ENCODE data around the gene PKD2. TPM values are rescaled to one million over a fixed set of nuclear protein-coding genes. Genes with fewer than 3 reads are reported as not detected.

The PKD2 gene
- total RNA-seq, 4 donors from 2014 or later, result 30.9 to 50.0 (median 40.7) TPM

GRCh38 chr4:88098993-88099752 lies 91.7 kb downstream of the PKD2 start:
- H3K27ac ChIP-seq, result no peak overlapping the region
- no peaks in the 10 kb centered on the region for H3K36me3 ChIP-seq
- intact Hi-C loops (cut with DNase I), result no loop called here
- no peaks in the 10 kb centered on the region for H3K27me3 ChIP-seq
- no peak for DNase-seq
- WGBS, 2 donors, result 89 to 90% methylated on average over 4 of the region's 4 CpGs
- TF ChIP-seq, protein P1, sequence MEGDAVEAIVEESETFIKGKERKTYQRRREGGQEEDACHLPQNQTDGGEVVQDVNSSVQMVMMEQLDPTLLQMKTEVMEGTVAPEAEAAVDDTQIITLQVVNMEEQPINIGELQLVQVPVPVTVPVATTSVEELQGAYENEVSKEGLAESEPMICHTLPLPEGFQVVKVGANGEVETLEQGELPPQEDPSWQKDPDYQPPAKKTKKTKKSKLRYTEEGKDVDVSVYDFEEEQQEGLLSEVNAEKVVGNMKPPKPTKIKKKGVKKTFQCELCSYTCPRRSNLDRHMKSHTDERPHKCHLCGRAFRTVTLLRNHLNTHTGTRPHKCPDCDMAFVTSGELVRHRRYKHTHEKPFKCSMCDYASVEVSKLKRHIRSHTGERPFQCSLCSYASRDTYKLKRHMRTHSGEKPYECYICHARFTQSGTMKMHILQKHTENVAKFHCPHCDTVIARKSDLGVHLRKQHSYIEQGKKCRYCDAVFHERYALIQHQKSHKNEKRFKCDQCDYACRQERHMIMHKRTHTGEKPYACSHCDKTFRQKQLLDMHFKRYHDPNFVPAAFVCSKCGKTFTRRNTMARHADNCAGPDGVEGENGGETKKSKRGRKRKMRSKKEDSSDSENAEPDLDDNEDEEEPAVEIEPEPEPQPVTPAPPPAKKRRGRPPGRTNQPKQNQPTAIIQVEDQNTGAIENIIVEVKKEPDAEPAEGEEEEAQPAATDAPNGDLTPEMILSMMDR (IDR thresholded peaks at IDR 0.05), result no peak
- TF ChIP-seq POLR2A (IDR thresholded peaks at IDR 0.05), result no peak
- no peaks in the 10 kb centered on the region for H3K9me3 ChIP-seq
- no peaks in the 10 kb centered on the region for H3K4me1 ChIP-seq
- H3K4me3 ChIP-seq (replicated peaks in 1 of 3), result no peak overlapping the region

DNA sequence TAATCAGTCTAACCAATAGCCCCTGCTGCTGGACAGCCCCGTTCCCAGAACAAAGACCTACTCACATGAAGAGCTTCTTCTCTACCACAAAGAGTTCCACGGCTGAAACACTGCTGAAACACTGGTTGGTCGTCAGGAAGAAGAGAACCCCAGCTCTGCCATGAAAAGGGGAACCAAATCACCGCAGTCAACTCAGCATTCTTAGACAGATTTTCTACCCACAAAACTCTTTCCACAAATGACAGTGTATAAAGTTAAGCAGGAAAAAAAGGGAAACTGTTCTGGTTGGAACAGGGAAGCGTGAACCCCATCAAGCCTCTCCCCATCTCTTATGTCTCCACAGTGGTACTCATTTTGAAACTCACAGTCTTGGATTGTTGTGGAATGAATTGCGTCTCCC lies 93.7 kb downstream of the PKD2 start:
- TF ChIP-seq, protein P1 (IDR thresholded peaks at IDR 0.05), result no peak
- TF ChIP-seq POLR2A (IDR thresholded peaks at IDR 0.05), result no peak

DNA sequence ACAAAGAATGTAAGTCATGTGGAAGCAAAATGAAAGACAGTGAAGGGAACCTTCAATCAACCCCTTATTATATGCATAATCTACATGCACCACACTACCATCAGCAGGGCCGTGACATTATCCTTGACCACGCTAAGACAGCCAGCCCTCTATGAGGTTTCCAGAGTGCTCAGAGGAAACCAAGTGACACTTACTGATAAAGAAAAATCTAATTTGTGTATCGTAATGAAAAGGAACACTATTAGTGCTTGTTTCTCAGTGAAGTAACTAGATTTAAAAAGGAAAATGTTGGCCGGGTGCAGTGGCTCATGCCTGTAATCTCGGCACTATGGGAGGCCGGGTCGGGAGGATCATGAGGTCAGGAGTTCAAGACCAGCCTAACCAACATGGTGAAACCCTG lies 94.6 kb downstream of the PKD2 start:
- 91 to 96% methylated on average over 7 of the region's 7 CpGs for WGBS, 2 donors
- no peaks in the 10 kb centered on the region for H3K9me3 ChIP-seq
- H3K4me3 ChIP-seq (replicated peaks in 1 of 3), result no peak overlapping the region
- no peaks in the 10 kb centered on the region for H3K27me3 ChIP-seq
- H3K4me1 ChIP-seq, result no peaks in the 10 kb centered on the region
- H3K27ac ChIP-seq, result no peak overlapping the region
- TF ChIP-seq, protein P1 (IDR thresholded peaks at IDR 0.05), result no peak
- no peak for TF ChIP-seq POLR2A (IDR thresholded peaks at IDR 0.05)
- DNase-seq, result no peak
- no peaks in the 10 kb centered on the region for H3K36me3 ChIP-seq
- intact Hi-C loops (cut with DNase I), result no loop called here

More for the DNA sequence above, 93.7 kb downstream of the PKD2 start:
- Histone ChIP-seq H3K4me1 (no peaks in the 10 kb centered on the region), H3K9me3 (no peaks in the 10 kb centered on the region), H3K4me3 (replicated peaks in 1 of 3) (no peak overlapping the region), H3K36me3 (no peaks in the 10 kb centered on the region), H3K27ac (no peak overlapping the region), H3K27me3 (no peaks in the 10 kb centered on the region)
- intact Hi-C loops (cut with DNase I), result no loop called here
- 84 to 91% methylated on average over 6 of the region's 6 CpGs for WGBS, 2 donors
- no peak for DNase-seq

- H3K36me3 ChIP-seq, result no peaks in the 10 kb centered on the region
- WGBS, 2 donors, result 62 to 65% methylated on average over 4 of the region's 4 CpGs
- H3K9me3 ChIP-seq, result no peaks in the 10 kb centered on the region
- peaks cover 12 to 17% of the 10 kb centered on the region in 2 donors for H3K4me1 ChIP-seq
- no peaks in the 10 kb centered on the region for H3K27me3 ChIP-seq
- no peak overlapping the region for H3K4me3 ChIP-seq (replicated peaks in 1 of 3)
- DNase-seq, result no peak
- intact Hi-C loops (cut with DNase I), result no loop called here
- TF ChIP-seq, protein P1 (IDR thresholded peaks at IDR 0.05), result no peak
- TF ChIP-seq POLR2A (IDR thresholded peaks at IDR 0.05), result no peak
- no peak overlapping the region for H3K27ac ChIP-seq
Measured at GRCh38 chr4:88104902-88105610, 97.6 kb downstream of the PKD2 start.

DNA sequence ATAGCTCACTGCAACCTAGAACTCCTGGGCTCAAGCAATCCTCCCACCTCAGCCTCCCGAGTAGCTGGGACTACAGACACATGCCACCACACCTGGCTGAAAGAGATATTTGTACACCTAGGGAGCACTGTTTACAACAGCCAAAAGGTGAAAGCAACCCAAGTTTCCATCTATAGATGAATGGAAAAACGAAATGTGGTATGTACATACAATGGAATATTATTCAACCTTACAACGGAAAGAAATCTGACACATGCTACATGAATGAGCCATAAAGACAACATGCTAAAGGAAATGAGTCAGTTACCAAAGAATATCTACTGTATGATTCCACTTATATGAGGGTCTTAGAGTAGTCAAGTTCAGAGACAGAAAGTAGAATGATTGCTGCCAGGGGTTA lies 98.8 kb downstream of the PKD2 start:
- TF ChIP-seq, protein P1 (IDR thresholded peaks at IDR 0.05), result no peak
- no peak for TF ChIP-seq POLR2A (IDR thresholded peaks at IDR 0.05)
- intact Hi-C loops (cut with DNase I), result no loop called here
- Histone ChIP-seq H3K36me3 (no peaks in the 10 kb centered on the region), H3K27me3 (no peaks in the 10 kb centered on the region), H3K27ac (no peak overlapping the region), H3K4me1 (peaks cover 12 to 17% of the 10 kb centered on the region in 2 donors), H3K4me3 (replicated peaks in 1 of 3) (no peak overlapping the region), H3K9me3 (no peaks in the 10 kb centered on the region)
- 89 to 95% methylated on average over 3 of the region's 3 CpGs for WGBS, 2 donors
- DNase-seq, result no peak
